Spleen (tissue), 11 donors: ENCODE data around the gene ZNF385C. TPM values are rescaled to one million over a fixed set of nuclear protein-coding genes. Genes with fewer than 3 reads are reported as not detected.
"Not testable (repeated sequence)": the region's sequence is repeated elsewhere in the genome, so short reads cannot be mapped to it uniquely, and the experiment has no call there.

Experiments
- DNase-seq: peaks from one replicate; pipeline ENCODE4 v3.0.0-alpha.2; 2020
- H3K27ac ChIP-seq, 8 donors: fragments of 200-600 bp; sonication (generic) in 7 of 8; 1 replicate in 4 of 8; 2 replicates in 4 of 8; pipeline versions ENCODE4 v1.5.0 to v1.8.0; 2016 to 2021; ENCODE audit warnings: inconsistent platforms in 4 of 8, mild to moderate bottlenecking in 4 of 8, moderate library complexity in 1 of 8
- H3K27me3 ChIP-seq, 7 donors: fragments of 200-600 bp; sonication (generic) in 6 of 7; replicated peaks in 1 of 7; 1 replicate in 4 of 7; 2 replicates in 3 of 7; pipeline versions ENCODE4 v1.5.0 to v1.8.0; 2016 to 2021; ENCODE audit warnings: inconsistent platforms in 3 of 7, mild to moderate bottlenecking in 1 of 7
- H3K36me3 ChIP-seq, 6 donors: fragments of 200-600 bp; sonication (generic) in 5 of 6; 1 replicate in 4 of 6; 2 replicates in 2 of 6; pipeline versions ENCODE4 v1.5.0 to v1.8.0; 2016 to 2021; ENCODE audit warnings: inconsistent platforms in 2 of 6
- H3K4me1 ChIP-seq, 6 donors: fragments of 200-600 bp; sonication (generic) in 5 of 6; 1 replicate in 3 of 6; 2 replicates in 3 of 6; pipeline versions ENCODE4 v1.5.0 to v1.8.0; 2016 to 2021; ENCODE audit warnings: inconsistent platforms in 3 of 6
- H3K4me3 ChIP-seq, 8 donors: fragments of 200-600 bp; sonication (generic) in 7 of 8; 1 replicate in 4 of 8; 2 replicates in 4 of 8; pipeline versions ENCODE4 v1.5.0 to v1.8.0; 2016 to 2021; ENCODE audit warnings: inconsistent platforms in 4 of 8, mild to moderate bottlenecking in 4 of 8, moderate library complexity in 2 of 8
- H3K9me3 ChIP-seq, 8 donors: fragments of 200-600 bp; sonication (generic) in 7 of 8; 1 replicate in 4 of 8; 2 replicates in 4 of 8; pipeline versions ENCODE4 v1.5.0 to v1.8.0; 2016 to 2021; ENCODE audit warnings: inconsistent platforms in 4 of 8
- CTCF ChIP-seq, 11 experiments: fragments of 200-600 bp in 7 of 11; fragments of 450-650 bp in 4 of 11; sonication (generic) in 4 of 11; IDR thresholded peaks in 8 of 11; conservative IDR thresholded peaks in 3 of 11; 1 replicate in 7 of 11; 2 replicates in 4 of 11; pipeline versions ENCODE4 v1.4.0 to v1.8.0; 2016 to 2021; ENCODE audit warnings: antibody characterized with exemption in 11 of 11, inconsistent platforms in 4 of 11, mild to moderate bottlenecking in 1 of 11
- POLR2A ChIP-seq, 3 donors: fragments of 450-650 bp; IDR thresholded peaks; one replicate each; pipeline ENCODE4 v1.5.1; 2017; ENCODE audit warnings: antibody characterized with exemption in 3 of 3, mild to moderate bottlenecking in 1 of 3
- POLR2AphosphoS5 ChIP-seq, 3 donors: sonication (generic); formaldehyde crosslinking; IDR thresholded peaks; one replicate each; pipeline ENCODE4 v1.5.1; 2017; ENCODE audit warnings: antibody characterized with exemption in 3 of 3
- WGBS, 5 donors: extraction: QIAGEN DNeasy Blood & Tissue Kit in 3 of 5; methylation state at CpG; one replicate each; pipeline versions ENCODE4 v1.1.5 to v1.1.7; 2013 to 2018; 5-methylcytosine and 5-hydroxymethylcytosine counted together
- intact Hi-C: fragments of 100-400 bp; cut with DNase I; formaldehyde crosslinking; loops from one replicate; pipeline ENCODE4 v1.15.0; 2023; ENCODE audit warnings: low total_unique reads
- polyA plus RNA-seq, 3 donors: library from polyadenylated mRNA; stranded (reverse); fragments of 200-250 nt; gene quantifications; one replicate each; pipeline ENCODE4 v1.2.1, GENCODE V29; 2013
- total RNA-seq, 7 donors: library from RNA; depleted of rRNA in 3 of 7; stranded (reverse); fragments of >200 nt in 3 of 7; fragmentation: NEBNext Ultra II Directional in 4 of 7; extraction: Animal tissue kit (Norgen Biotek cat#: 25700) in 4 of 7; gene quantifications; one replicate each; pipeline versions ENCODE4 v1.1.0 to v1.2.1, GENCODE V29; 2016 to 2021
- donor health status: healthy with polysubstance abuse.
- donor health status: DM: no; HTN: no; CAD: no; lungs with moderate emphysema.
- donor health status: DM: no; HTN: no; CAD: no.
- donor health status: Bipolar disorder and iron deficiency.
- donor health status: healthy.
- donor health status: DM: no; HTN: no; CAD: no.
- donor health status: DM: yes; HTN: yes; CAD: no.

ZNF385C gene
- total and polyA plus RNA-seq, 10 donors = 0.17 to 0.60 (median 0.41) TPM; not detected in 2

- Histone ChIP-seq H3K27ac (peak overlapping the region; percentile 89 to 96 (median 94)), H3K27me3 (no peaks in the 10 kb centered on the region), H3K36me3 (peaks cover 0 to 17% (median 0%) of the 10 kb centered on the region in 6 donors), H3K4me1 (peaks cover 41 to 91% (median 81%) of the 10 kb centered on the region in 6 donors), H3K4me3 (peak overlapping the region; percentile 75 to 98 (median 92)), H3K9me3 (no peaks in the 10 kb centered on the region)
- peak; percentile 70 for DNase-seq
- intact Hi-C loops = loop anchor here (10.0 kb wide), 1 partner anchor 52 kb away; the partner anchor contains the start of gene CNP
- TF ChIP-seq POLR2A (IDR thresholded peaks at IDR 0.05) (no peak), POLR2AphosphoS5 (IDR thresholded peaks at IDR 0.05) (no peak), CTCF (IDR thresholded peaks at IDR 0.05 in 8 of 11, conservative IDR thresholded peaks at IDR 0.05 in 3 of 11) (no peak)
- 5 to 8% (median 6%) methylated on average over 12 of the region's 12 CpGs for WGBS, 5 donors
These were observed 81.9 kb downstream of the ZNF385C start for GRCh38 chr17:42016411-42016831.

- not testable (repeated sequence) for H3K4me3 ChIP-seq, H3K9me3 ChIP-seq, H3K27me3 ChIP-seq
- DNase-seq = peak; percentile 18
- H3K4me1 ChIP-seq = peaks cover 42 to 91% (median 89%) of the 10 kb centered on the region in 6 donors
- peak overlapping the region in 1 of 8 donors; percentile 9 for H3K27ac ChIP-seq
- H3K36me3 ChIP-seq = peaks cover 0 to 29% (median 0%) of the 10 kb centered on the region in 6 donors
- intact Hi-C loops = loop anchor here (10.0 kb wide), 1 partner anchor 49 kb away; the partner anchor contains the start of gene CNP
- 94 to 96% (median 94%) methylated on average over 12 of the region's 12 CpGs for WGBS, 5 donors
These were observed 84.5 kb downstream of the ZNF385C start for GRCh38 chr17:42013740-42014139.

- Histone ChIP-seq H3K4me1 (peaks cover 42 to 91% (median 85%) of the 10 kb centered on the region in 6 donors), H3K36me3 (peaks cover 0 to 38% (median 0%) of the 10 kb centered on the region in 6 donors)
- not testable (repeated sequence) for H3K27ac ChIP-seq, H3K27me3 ChIP-seq, H3K9me3 ChIP-seq, H3K4me3 ChIP-seq, DNase-seq
- intact Hi-C loops = loop anchor here (10.0 kb wide), 1 partner anchor 48 kb away; the partner anchor contains the start of gene CNP
- WGBS, 5 donors = 89 to 92% (median 90%) methylated on average over 4 of the region's 4 CpGs
These were observed 85.9 kb downstream of the ZNF385C start for GRCh38 chr17:42012363-42012762.

GRCh38 chr17:42010898-42011516 is 87.3 kb downstream of the ZNF385C start:
- TF ChIP-seq POLR2A (IDR thresholded peaks at IDR 0.05) (no peak), POLR2AphosphoS5 (IDR thresholded peaks at IDR 0.05) (no peak), CTCF (IDR thresholded peaks at IDR 0.05 in 8 of 11, conservative IDR thresholded peaks at IDR 0.05 in 3 of 11) (no peak)
- no peaks in the 10 kb centered on the region for H3K27me3 ChIP-seq
- peaks cover 0 to 42% (median 0%) of the 10 kb centered on the region in 6 donors for H3K36me3 ChIP-seq
- no peak for DNase-seq
- H3K9me3 ChIP-seq = no peaks in the 10 kb centered on the region
- H3K27ac ChIP-seq = peak overlapping the region in 4 of 8 donors; percentile 17 to 64 (median 28)
- H3K4me3 ChIP-seq = no peak overlapping the region
- H3K4me1 ChIP-seq = peaks cover 39 to 97% (median 83%) of the 10 kb centered on the region in 6 donors
- intact Hi-C loops = loop anchor here (10.0 kb wide), 1 partner anchor 46 kb away; the partner anchor contains the start of gene CNP
- WGBS, 5 donors = 93 to 99% (median 93%) methylated on average over 3 of the region's 3 CpGs

GRCh38 chr17:42010266-42010680 is 88.0 kb downstream of the ZNF385C start:
- intact Hi-C loops = loop anchor here (10.0 kb wide), 1 partner anchor 45 kb away; the partner anchor contains the start of gene CNP
- not testable (repeated sequence) for H3K4me3 ChIP-seq, DNase-seq, H3K27me3 ChIP-seq, H3K9me3 ChIP-seq
- Histone ChIP-seq H3K36me3 (peaks cover 0 to 40% (median 0%) of the 10 kb centered on the region in 6 donors), H3K27ac (peak overlapping the region in 4 of 8 donors; percentile 15 to 64 (median 24)), H3K4me1 (peaks cover 32 to 97% (median 83%) of the 10 kb centered on the region in 6 donors)
- TF ChIP-seq POLR2AphosphoS5 (IDR thresholded peaks at IDR 0.05) = peak in 1 of 3 donors; percentile 15
- 27 to 57% (median 39%) methylated on average over 9 of the region's 9 CpGs for WGBS, 5 donors
